Islet precursor cell (in vitro differentiated cells): ENCODE results near the gene TTC28.
"Not testable (repeated sequence)": the region's sequence is repeated elsewhere in the genome, so short reads cannot be mapped to it uniquely, and the experiment has no call there.

Source experiments
- DNase-seq: peaks from one replicate; pipeline ENCODE4 v3.0.0-alpha.2; 2018

The TTC28 gene

GRCh38 chr22:28123989-28124766 lies 555.5 kb downstream of the TTC28 start:
- no peak for DNase-seq

GRCh38 chr22:28120691-28121592 lies 558.7 kb downstream of the TTC28 start:
- no peak for DNase-seq

- no peak for DNase-seq
These were observed 560.5 kb downstream of the TTC28 start for GRCh38 chr22:28118957-28119631.

- peak; percentile 92 for DNase-seq
These were observed 563.4 kb downstream of the TTC28 start for GRCh38 chr22:28116219-28116673.

GRCh38 chr22:28115426-28115825 lies 564.2 kb downstream of the TTC28 start:
- DNase-seq: no peak

- peak; percentile 74 for DNase-seq
These were observed 567.0 kb downstream of the TTC28 start for GRCh38 chr22:28112548-28113043.

GRCh38 chr22:28112190-28112544 lies 567.5 kb downstream of the TTC28 start:
- no peak for DNase-seq

- DNase-seq: no peak
These were observed 568.0 kb downstream of the TTC28 start for GRCh38 chr22:28111501-28112189.

- no peak for DNase-seq
These were observed 570.8 kb downstream of the TTC28 start for GRCh38 chr22:28108851-28109250.

- no peak for DNase-seq
These were observed 573.0 kb downstream of the TTC28 start for GRCh38 chr22:28106617-28107016.

- peak; percentile 17 for DNase-seq
These were observed 573.7 kb downstream of the TTC28 start for GRCh38 chr22:28105988-28106387.

- no peak for DNase-seq
These were observed 574.2 kb downstream of the TTC28 start for GRCh38 chr22:28105413-28105812.

- DNase-seq: no peak
These were observed 576.0 kb downstream of the TTC28 start for GRCh38 chr22:28103596-28103995.

- no peak for DNase-seq
These were observed 577.4 kb downstream of the TTC28 start for GRCh38 chr22:28102151-28102812.

GRCh38 chr22:28097627-28098026 lies 582.0 kb downstream of the TTC28 start:
- no peak for DNase-seq

GRCh38 chr22:28096161-28096560 lies 583.5 kb downstream of the TTC28 start:
- DNase-seq: no peak

- DNase-seq: no peak
These were observed 584.1 kb downstream of the TTC28 start for GRCh38 chr22:28095316-28096095.

- no peak for DNase-seq
These were observed 584.9 kb downstream of the TTC28 start for GRCh38 chr22:28094771-28095170.

GRCh38 chr22:28093711-28094110 lies 585.9 kb downstream of the TTC28 start:
- DNase-seq: no peak

GRCh38 chr22:28091486-28091885 lies 588.2 kb downstream of the TTC28 start:
- DNase-seq: no peak

- not testable (repeated sequence) for DNase-seq
These were observed 590.1 kb downstream of the TTC28 start for GRCh38 chr22:28089541-28089940.
